Activated naive CD8-positive, alpha-beta T cell treated with anti-CD3 and anti-CD28 coated beads, Interleukin-2, amount 10 ng/mL, durations not matched to agents 7 days and 5 days (primary cell): ENCODE measurements around the gene ERCC6. TPM values are rescaled to one million over a fixed set of nuclear protein-coding genes. Genes with fewer than 3 reads are reported as not detected.

Source experiments
- ATAC-seq: fragments of 150-1000 bp; cut with Tn5 transposase; one replicate; pipeline ENCODE4 v1.10.0; 2021; ENCODE audit warnings: low read depth, moderate library complexity
- POLR2A ChIA-PET: fragments of 350-600 bp; sonication (Branson Sonifier 250); formaldehyde crosslinking; loops from one replicate; lab custom pipeline; 2021; ENCODE audit warnings: antibody characterized with exemption; lab: Charles Lee
- DNase-seq: peaks from one replicate; pipeline ENCODE4 v3.0.0; 2021
- H3K27ac Mint-ChIP-seq: one replicate; pipeline ENCODE4 v1.8.0; 2022; ENCODE audit warnings: mild to moderate bottlenecking, mixed read lengths
- H3K27me3 Mint-ChIP-seq: one replicate; pipeline ENCODE4 v1.8.0; 2022; ENCODE audit warnings: mild to moderate bottlenecking, moderate library complexity, mixed read lengths
- H3K36me3 Mint-ChIP-seq: one replicate; pipeline ENCODE4 v1.8.0; 2021; ENCODE audit warnings: mild to moderate bottlenecking, mixed read lengths
- H3K4me1 Mint-ChIP-seq: one replicate; pipeline ENCODE4 v1.8.0; 2021; ENCODE audit warnings: mixed read lengths
- H3K4me3 Mint-ChIP-seq: one replicate; pipeline ENCODE4 v1.8.0; 2022; ENCODE audit warnings: mild to moderate bottlenecking, moderate library complexity, mixed read lengths
- H3K9me3 Mint-ChIP-seq: one replicate; pipeline ENCODE4 v1.8.0; 2021; ENCODE audit warnings: mixed read lengths
- total RNA-seq, 2 experiments: library from RNA; stranded (reverse); gene quantifications; one replicate each; pipeline ENCODE4 v1.2.3, GENCODE V29; 2021

ERCC6 gene
- total RNA-seq, 2 experiments from 2014 or later = 31.8 to 34.8 TPM

DNA sequence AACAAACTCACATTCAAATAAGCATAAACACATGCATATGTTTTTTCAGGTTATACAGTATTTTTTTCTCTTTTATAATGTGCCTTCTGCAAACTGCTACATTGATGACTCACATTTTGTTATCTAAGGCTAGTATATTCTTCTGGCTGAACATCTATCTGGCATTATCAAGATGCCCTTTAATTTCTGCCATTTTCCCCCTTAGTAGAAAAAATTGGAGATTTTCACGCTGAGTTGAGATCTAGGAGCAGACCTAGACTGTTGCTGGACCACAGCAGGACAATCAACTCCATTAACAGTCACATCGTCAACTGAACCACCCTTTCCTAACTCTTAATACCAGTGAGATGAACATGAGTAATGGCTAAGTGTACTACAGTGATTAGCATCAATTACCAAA, 41.6 kb downstream of the ERCC6 start:
- DNase-seq (no peak), ATAC-seq (no peak)
- H3K4me3 Mint-ChIP-seq = no peak overlapping the region
- H3K4me1 Mint-ChIP-seq = peaks cover 3% of the 10 kb centered on the region
- POLR2A ChIA-PET = no interaction called here
- no peaks in the 10 kb centered on the region for H3K9me3 Mint-ChIP-seq
- no peaks in the 10 kb centered on the region for H3K27me3 Mint-ChIP-seq
- peaks cover 12% of the 10 kb centered on the region for H3K36me3 Mint-ChIP-seq
- H3K27ac Mint-ChIP-seq = no peak overlapping the region

GRCh38 chr10:49488056-49488717, 50.7 kb downstream of the ERCC6 start:
- no peaks in the 10 kb centered on the region for H3K27me3 Mint-ChIP-seq
- H3K27ac Mint-ChIP-seq = no peak overlapping the region
- ATAC-seq (no peak), DNase-seq (no peak)
- peaks cover 7% of the 10 kb centered on the region for H3K36me3 Mint-ChIP-seq
- H3K4me3 Mint-ChIP-seq = no peak overlapping the region
- peaks cover 17% of the 10 kb centered on the region for H3K4me1 Mint-ChIP-seq
- H3K9me3 Mint-ChIP-seq = no peaks in the 10 kb centered on the region
- POLR2A ChIA-PET = interaction anchor here (0.6 kb wide), 1 partner anchor 503 kb away, joined by 3 read pairs; no protein-coding TSS in a partner anchor

DNA sequence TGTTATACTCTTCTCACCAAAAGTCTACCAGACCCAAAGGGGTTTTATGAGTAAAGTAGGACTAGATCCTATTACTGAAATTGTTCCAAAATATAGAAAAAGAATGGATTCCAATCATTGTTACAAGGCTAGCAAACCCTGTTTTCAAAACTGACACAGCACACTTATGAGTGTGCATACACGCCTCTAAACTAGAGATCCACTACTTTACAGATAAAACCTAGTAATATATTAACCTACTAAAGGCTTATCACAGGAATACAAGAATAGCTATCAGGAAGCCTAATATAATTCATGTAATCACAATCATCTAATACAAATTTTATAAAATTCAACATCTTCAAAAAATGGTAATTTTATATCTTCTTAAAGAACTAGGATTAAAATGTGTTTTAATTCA, 52.2 kb downstream of the ERCC6 start:
- ATAC-seq (no peak), DNase-seq (no peak)
- Mint-ChIP-seq H3K4me3 (no peak overlapping the region), H3K4me1 (peaks cover 15% of the 10 kb centered on the region), H3K27ac (no peak overlapping the region), H3K27me3 (no peaks in the 10 kb centered on the region), H3K9me3 (no peaks in the 10 kb centered on the region), H3K36me3 (peaks cover 15% of the 10 kb centered on the region)
- POLR2A ChIA-PET = no interaction called here

DNA sequence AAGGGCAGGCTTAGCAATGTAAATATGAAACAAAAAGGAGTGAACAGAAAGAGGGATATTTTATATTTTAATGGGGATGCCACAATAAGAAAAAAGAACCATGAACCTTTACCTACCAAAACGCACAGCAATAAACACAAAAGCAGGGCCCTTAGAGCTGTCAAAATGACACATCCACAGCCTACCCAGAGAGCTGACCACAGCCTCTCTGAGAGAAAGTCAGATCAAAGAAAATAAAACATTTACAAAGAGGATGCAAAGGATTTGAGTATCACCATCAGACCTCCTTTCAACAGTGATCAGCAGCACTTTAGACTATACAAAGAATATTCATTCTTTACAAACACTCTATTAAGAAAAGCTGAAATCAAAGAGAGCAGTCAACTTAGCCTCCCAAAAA, 52.9 kb downstream of the ERCC6 start:
- DNase-seq (no peak), ATAC-seq (no peak)
- no peak overlapping the region for H3K4me3 Mint-ChIP-seq
- peaks cover 15% of the 10 kb centered on the region for H3K4me1 Mint-ChIP-seq
- POLR2A ChIA-PET = no interaction called here
- no peak overlapping the region for H3K27ac Mint-ChIP-seq
- H3K36me3 Mint-ChIP-seq = peaks cover 18% of the 10 kb centered on the region
- no peaks in the 10 kb centered on the region for H3K9me3 Mint-ChIP-seq
- no peaks in the 10 kb centered on the region for H3K27me3 Mint-ChIP-seq

GRCh38 chr10:49484486-49485235, 54.3 kb downstream of the ERCC6 start:
- ATAC-seq = no peak
- Mint-ChIP-seq H3K27ac (no peak overlapping the region), H3K36me3 (peaks cover 18% of the 10 kb centered on the region), H3K4me3 (no peak overlapping the region), H3K9me3 (no peaks in the 10 kb centered on the region), H3K4me1 (peaks cover 15% of the 10 kb centered on the region), H3K27me3 (no peaks in the 10 kb centered on the region)
- POLR2A ChIA-PET = no interaction called here
- DNase-seq = no peak

DNA sequence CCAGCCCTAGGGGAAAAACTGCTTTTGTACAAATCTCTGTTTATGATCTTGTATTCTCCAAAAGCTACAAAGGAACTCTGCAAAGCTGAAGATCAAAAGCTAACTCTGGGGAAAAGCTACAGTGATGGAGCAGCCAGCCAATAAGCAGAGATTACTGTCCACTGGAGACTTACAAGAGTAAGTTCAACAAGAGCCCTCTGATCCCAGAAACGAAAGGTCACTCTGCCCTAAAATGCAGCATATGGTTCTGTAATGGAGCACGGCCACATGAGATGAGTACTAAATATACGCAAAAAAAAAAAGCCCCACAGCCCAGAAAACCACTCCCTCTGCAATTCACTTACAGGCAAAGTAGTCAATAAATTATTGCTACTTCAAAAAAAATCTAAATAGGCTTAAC, 60.1 kb downstream of the ERCC6 start:
- Mint-ChIP-seq H3K36me3 (peaks cover 38% of the 10 kb centered on the region), H3K4me3 (no peak overlapping the region), H3K4me1 (no peaks in the 10 kb centered on the region), H3K27me3 (no peaks in the 10 kb centered on the region), H3K9me3 (no peaks in the 10 kb centered on the region), H3K27ac (no peak overlapping the region)
- no peak for ATAC-seq
- no peak for DNase-seq
- POLR2A ChIA-PET = interaction anchor here (0.7 kb wide), 1 partner anchor 968 kb away, joined by 3 read pairs; no protein-coding TSS in a partner anchor

DNA sequence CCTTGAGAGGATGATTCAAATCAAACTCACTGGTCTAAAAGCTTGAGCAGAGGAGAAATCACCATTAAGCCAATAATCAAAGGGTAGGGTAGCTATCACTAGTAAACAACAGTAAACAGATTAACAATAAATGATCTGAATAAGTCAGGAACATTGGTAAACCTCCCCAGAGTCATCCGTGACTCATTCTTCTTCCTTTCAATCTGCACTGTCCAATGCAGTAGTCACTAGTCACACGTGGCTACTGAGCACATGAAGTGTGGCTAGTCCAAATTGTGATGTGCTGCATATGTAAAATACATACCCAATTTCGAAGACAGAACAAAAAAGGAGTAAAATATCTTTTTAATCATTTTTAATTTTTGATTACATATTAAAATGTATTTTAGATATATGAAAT, 64.0 kb downstream of the ERCC6 start:
- peaks cover 39% of the 10 kb centered on the region for H3K36me3 Mint-ChIP-seq
- POLR2A ChIA-PET = no interaction called here
- no peaks in the 10 kb centered on the region for H3K9me3 Mint-ChIP-seq

GRCh38 chr10:49471532-49471931, 67.4 kb downstream of the ERCC6 start:
- POLR2A ChIA-PET = no interaction called here
- Mint-ChIP-seq H3K27ac (no peak overlapping the region), H3K4me1 (no peaks in the 10 kb centered on the region), H3K9me3 (no peaks in the 10 kb centered on the region), H3K4me3 (no peak overlapping the region), H3K36me3 (peaks cover 38% of the 10 kb centered on the region), H3K27me3 (no peaks in the 10 kb centered on the region)
- ATAC-seq = no peak
- no peak for DNase-seq

More for the DNA sequence above, 64.0 kb downstream of the ERCC6 start:
- no peak overlapping the region for H3K27ac Mint-ChIP-seq
- no peaks in the 10 kb centered on the region for H3K27me3 Mint-ChIP-seq
- no peaks in the 10 kb centered on the region for H3K4me1 Mint-ChIP-seq
- H3K4me3 Mint-ChIP-seq = no peak overlapping the region
- ATAC-seq (no peak), DNase-seq (no peak)

GRCh38 chr10:49465736-49466135, 73.2 kb downstream of the ERCC6 start:
- no peak for DNase-seq
- Mint-ChIP-seq H3K4me1 (no peaks in the 10 kb centered on the region), H3K27me3 (no peaks in the 10 kb centered on the region), H3K27ac (no peak overlapping the region), H3K36me3 (peaks cover 48% of the 10 kb centered on the region), H3K9me3 (peaks cover 6% of the 10 kb centered on the region), H3K4me3 (no peak overlapping the region)
- POLR2A ChIA-PET = no interaction called here
- no peak for ATAC-seq

Other genes with a start within 250 kb of the ERCC6 start
- gene C10orf71, start 240.0 kb downstream of the ERCC6 start, total RNA-seq = not detected
- not detected for gene DRGX, start 143.0 kb downstream of the ERCC6 start, total RNA-seq
- not detected for gene SLC18A3, start 71.2 kb upstream of the ERCC6 start, total RNA-seq
- not detected for gene CHAT, start 74.9 kb upstream of the ERCC6 start, total RNA-seq
- not detected for gene C10orf53, start 140.5 kb upstream of the ERCC6 start, total RNA-seq
- not detected for gene OGDHL, start 223.2 kb upstream of the ERCC6 start, total RNA-seq